Upper lobe of left lung (tissue), 6 donors: ENCODE results near the gene PPP2R3B. TPM values are rescaled to one million over a fixed set of nuclear protein-coding genes. Genes with fewer than 3 reads are reported as not detected.

Experiments used
- ATAC-seq, 2 donors: fragments of 200-7000 bp; cut with Tn5 transposase; one replicate each; pipeline ENCODE4 v1.9.1; 2022; ENCODE audit warnings: mild to moderate bottlenecking in 2 of 2, moderate library complexity in 2 of 2; ENCODE audit not compliant: low FRiP score in 2 of 2
- DNase-seq, 2 donors: peaks; one replicate each; pipeline ENCODE4 v3.0.0-alpha.2; 2019 to 2020
- H3K27ac ChIP-seq, 4 donors: fragments of 200-600 bp; sonication (generic); one replicate each; pipeline ENCODE4 v1.5.1; 2016 to 2019
- H3K27me3 ChIP-seq, 4 donors: fragments of 200-600 bp; sonication (generic); one replicate each; pipeline ENCODE4 v1.5.1; 2017 to 2019
- H3K36me3 ChIP-seq, 4 donors: fragments of 200-600 bp; sonication (generic); one replicate each; pipeline ENCODE4 v1.5.1; 2016 to 2019
- H3K4me1 ChIP-seq, 4 donors: fragments of 200-600 bp; sonication (generic); one replicate each; pipeline ENCODE4 v1.5.1; 2018 to 2019
- H3K4me3 ChIP-seq, 4 donors: fragments of 200-600 bp; sonication (generic); one replicate each; pipeline ENCODE4 v1.5.1; 2017 to 2019; ENCODE audit warnings: mild to moderate bottlenecking in 2 of 4, moderate library complexity in 1 of 4
- H3K9me3 ChIP-seq, 4 donors: fragments of 200-600 bp; sonication (generic); one replicate each; pipeline ENCODE4 v1.5.1; 2018 to 2019
- CTCF ChIP-seq, 6 experiments: fragments of 450-650 bp in 4 of 6; fragments of 200-600 bp in 2 of 6; sonication (generic) in 2 of 6; IDR thresholded peaks; one replicate each; pipeline ENCODE4 v1.5.1; 2016 to 2019; ENCODE audit warnings: antibody characterized with exemption in 6 of 6
- EP300 ChIP-seq, 4 donors: sonication (generic); formaldehyde crosslinking; IDR thresholded peaks; one replicate each; pipeline ENCODE4 v1.5.1; 2017; ENCODE audit warnings: antibody characterized with exemption in 4 of 4, control low read depth in 2 of 4
- POLR2A ChIP-seq, 4 donors: fragments of 450-650 bp; IDR thresholded peaks; one replicate each; pipeline ENCODE4 v1.5.1; 2016 to 2017; ENCODE audit warnings: antibody characterized with exemption in 4 of 4, mild to moderate bottlenecking in 2 of 4
- POLR2AphosphoS5 ChIP-seq, 2 donors: sonication (generic); formaldehyde crosslinking; IDR thresholded peaks; one replicate each; pipeline ENCODE4 v1.5.1; 2017; ENCODE audit warnings: antibody characterized with exemption in 2 of 2
- WGBS, 2 donors: methylation state at CpG; one replicate each; pipeline ENCODE4 v1.1.5; 2017 to 2018; 5-methylcytosine and 5-hydroxymethylcytosine counted together
- total RNA-seq, 6 donors: library from RNA; depleted of rRNA in 4 of 6; stranded (reverse); fragments of >200 nt in 4 of 6; gene quantifications; one replicate each; pipeline versions ENCODE4 v1.1.0 to v1.2.1, GENCODE V29; 2016 to 2021
- donor health status: DM: no; HTN: no; CAD: no; lungs with moderate emphysema.
- donor health status: DM: no; HTN: yes; CAD: no; lungs with severe emphysema.

The PPP2R3B gene
- total RNA-seq, 6 donors from 2014 or later, result 8.7 to 72.3 (median 15.1) TPM

- Histone ChIP-seq H3K27ac (no peak overlapping the region), H3K36me3 (peaks cover 0 to 15% (median 12%) of the 10 kb centered on the region in 4 donors), H3K4me3 (no peak overlapping the region), H3K4me1 (no peaks in the 10 kb centered on the region), H3K9me3 (peaks cover 0 to 25% (median 13%) of the 10 kb centered on the region in 4 donors), H3K27me3 (no peaks in the 10 kb centered on the region)
- ATAC-seq, result no peak
- TF ChIP-seq EP300 (IDR thresholded peaks at IDR 0.05), result no peak
- peak in 1 of 2 donors; percentile 73 for DNase-seq
- 96% methylated on average over 33 to 48 of the region's 49 CpGs for WGBS, 2 donors
These were observed 28.0 kb downstream of the PPP2R3B start for GRCh38 chrX:358651-359143.

- 79 to 87% methylated on average over 34 to 37 of the region's 48 CpGs for WGBS, 2 donors
These were observed 28.8 kb downstream of the PPP2R3B start for GRCh38 chrX:357693-358471.

GRCh38 chrX:357035-357692 lies 29.5 kb downstream of the PPP2R3B start:
- H3K36me3 ChIP-seq, result peaks cover 0 to 15% (median 12%) of the 10 kb centered on the region in 4 donors
- TF ChIP-seq CTCF (IDR thresholded peaks at IDR 0.05) (no peak), POLR2AphosphoS5 (IDR thresholded peaks at IDR 0.05) (no peak), POLR2A (IDR thresholded peaks at IDR 0.05) (no peak), EP300 (IDR thresholded peaks at IDR 0.05) (no peak)
- H3K27me3 ChIP-seq, result no peaks in the 10 kb centered on the region
- no peaks in the 10 kb centered on the region for H3K4me1 ChIP-seq
- no peak overlapping the region for H3K4me3 ChIP-seq
- H3K9me3 ChIP-seq, result peaks cover 0 to 25% (median 13%) of the 10 kb centered on the region in 4 donors
- DNase-seq (peak in 1 of 2 donors; percentile 33), ATAC-seq (no peak)
- no peak overlapping the region for H3K27ac ChIP-seq
- 81 to 84% methylated on average over 14 of the region's 14 CpGs for WGBS, 2 donors

More at GRCh38 chrX:357693-358471, 28.8 kb downstream of the PPP2R3B start:
- TF ChIP-seq POLR2A (IDR thresholded peaks at IDR 0.05) (no peak), CTCF (IDR thresholded peaks at IDR 0.05) (no peak), POLR2AphosphoS5 (IDR thresholded peaks at IDR 0.05) (no peak), EP300 (IDR thresholded peaks at IDR 0.05) (no peak)
- no peaks in the 10 kb centered on the region for H3K27me3 ChIP-seq
- peaks cover 0 to 15% (median 12%) of the 10 kb centered on the region in 4 donors for H3K36me3 ChIP-seq
- no peak overlapping the region for H3K27ac ChIP-seq
- ATAC-seq, result no peak
- no peak overlapping the region for H3K4me3 ChIP-seq
- peak in 1 of 2 donors; percentile 70 for DNase-seq
- H3K9me3 ChIP-seq, result peaks cover 0 to 25% (median 13%) of the 10 kb centered on the region in 4 donors
- H3K4me1 ChIP-seq, result no peaks in the 10 kb centered on the region

GRCh38 chrX:356385-357034 lies 30.2 kb downstream of the PPP2R3B start:
- ATAC-seq (no peak), DNase-seq (peak in 1 of 2 donors; percentile 42)
- Histone ChIP-seq H3K27me3 (no peaks in the 10 kb centered on the region), H3K36me3 (peaks cover 0 to 15% (median 12%) of the 10 kb centered on the region in 4 donors), H3K4me1 (no peaks in the 10 kb centered on the region), H3K27ac (no peak overlapping the region), H3K9me3 (peaks cover 0 to 25% (median 13%) of the 10 kb centered on the region in 4 donors), H3K4me3 (no peak overlapping the region)
- no peak for TF ChIP-seq POLR2A (IDR thresholded peaks at IDR 0.05)
- TF ChIP-seq EP300 (IDR thresholded peaks at IDR 0.05), result no peak
- TF ChIP-seq CTCF (IDR thresholded peaks at IDR 0.05), result no peak
- no peak for TF ChIP-seq POLR2AphosphoS5 (IDR thresholded peaks at IDR 0.05)
- 94 to 96% methylated on average over 14 to 17 of the region's 17 CpGs for WGBS, 2 donors
